Right atrium auricular region (tissue), 2 donors: ENCODE results near the gene FSD1. TPM values are rescaled to one million over a fixed set of nuclear protein-coding genes. Genes with fewer than 3 reads are reported as not detected.

Experiments used
- DNase-seq: peaks from one replicate; pipeline ENCODE4 v3.0.0-alpha.2; 2019; ENCODE audit warnings: low spot score
- H3K27ac ChIP-seq, 2 donors: fragments of 200-600 bp; sonication (generic); 1 replicate in 1 of 2; 2 replicates in 1 of 2; pipeline ENCODE4 v1.5.1; 2016 to 2019
- H3K27me3 ChIP-seq, 2 donors: fragments of 200-600 bp; sonication (generic); one replicate each; pipeline versions ENCODE4 v1.5.1 to v1.6.0; 2017 to 2019
- H3K36me3 ChIP-seq: fragments of 200-600 bp; sonication (generic); one replicate; pipeline ENCODE4 v1.5.1; 2016
- H3K4me1 ChIP-seq, 2 donors: fragments of 200-600 bp; sonication (generic); one replicate each; pipeline versions ENCODE4 v1.5.1 to v1.6.0; 2017 to 2019
- H3K4me3 ChIP-seq, 2 donors: fragments of 200-600 bp; sonication (generic); 1 replicate in 1 of 2; 2 replicates in 1 of 2; pipeline ENCODE4 v1.5.1; 2017 to 2019; ENCODE audit warnings: mild to moderate bottlenecking in 1 of 2, moderate library complexity in 1 of 2
- H3K9me3 ChIP-seq, 2 donors: fragments of 200-600 bp; sonication (generic); one replicate each; pipeline ENCODE4 v1.5.1; 2019
- total RNA-seq, 2 donors: library from RNA; depleted of rRNA; stranded (reverse); fragments of >200 nt; gene quantifications; one replicate each; pipeline ENCODE4 v1.1.0, GENCODE V29; 2016
- TF ChIP-seq, protein P1 (sequence below), 2 donors: fragments of 200-600 bp; sonication (generic); IDR thresholded peaks; one replicate each; pipeline ENCODE4 v1.5.1; 2019; ENCODE audit warnings: antibody characterized with exemption in 2 of 2

The FSD1 gene
- total RNA-seq, 2 donors from 2014 or later, result not detected

DNA sequence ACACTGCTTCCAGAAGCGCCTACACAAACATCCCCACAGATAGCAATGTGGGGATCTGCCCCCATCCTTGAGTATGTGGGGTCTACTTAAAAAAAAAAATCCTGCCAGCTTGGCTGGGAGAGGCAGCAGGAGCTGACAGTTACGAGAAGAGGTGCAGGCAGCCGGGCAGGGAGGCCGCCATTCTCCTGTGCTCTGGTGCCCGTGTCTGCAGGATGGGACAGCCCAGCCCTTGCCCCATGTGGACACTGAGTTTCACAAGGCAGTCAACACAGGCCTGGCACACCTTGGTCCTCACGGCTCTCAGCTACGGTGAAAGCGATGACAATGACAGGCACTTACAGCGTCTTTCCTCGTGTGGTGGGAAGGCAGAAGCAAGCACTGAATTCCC, 62.9 kb downstream of the FSD1 start:
- peaks cover 0 to 58% of the 10 kb centered on the region in 2 donors for H3K4me1 ChIP-seq
- no peaks in the 10 kb centered on the region for H3K27me3 ChIP-seq
- no peaks in the 10 kb centered on the region for H3K9me3 ChIP-seq
- H3K4me3 ChIP-seq, result no peak overlapping the region
- no peak for DNase-seq
- H3K36me3 ChIP-seq, result peaks cover 40% of the 10 kb centered on the region
- H3K27ac ChIP-seq, result peak overlapping the region in 1 of 2 donors; percentile 68
- TF ChIP-seq, protein P1, sequence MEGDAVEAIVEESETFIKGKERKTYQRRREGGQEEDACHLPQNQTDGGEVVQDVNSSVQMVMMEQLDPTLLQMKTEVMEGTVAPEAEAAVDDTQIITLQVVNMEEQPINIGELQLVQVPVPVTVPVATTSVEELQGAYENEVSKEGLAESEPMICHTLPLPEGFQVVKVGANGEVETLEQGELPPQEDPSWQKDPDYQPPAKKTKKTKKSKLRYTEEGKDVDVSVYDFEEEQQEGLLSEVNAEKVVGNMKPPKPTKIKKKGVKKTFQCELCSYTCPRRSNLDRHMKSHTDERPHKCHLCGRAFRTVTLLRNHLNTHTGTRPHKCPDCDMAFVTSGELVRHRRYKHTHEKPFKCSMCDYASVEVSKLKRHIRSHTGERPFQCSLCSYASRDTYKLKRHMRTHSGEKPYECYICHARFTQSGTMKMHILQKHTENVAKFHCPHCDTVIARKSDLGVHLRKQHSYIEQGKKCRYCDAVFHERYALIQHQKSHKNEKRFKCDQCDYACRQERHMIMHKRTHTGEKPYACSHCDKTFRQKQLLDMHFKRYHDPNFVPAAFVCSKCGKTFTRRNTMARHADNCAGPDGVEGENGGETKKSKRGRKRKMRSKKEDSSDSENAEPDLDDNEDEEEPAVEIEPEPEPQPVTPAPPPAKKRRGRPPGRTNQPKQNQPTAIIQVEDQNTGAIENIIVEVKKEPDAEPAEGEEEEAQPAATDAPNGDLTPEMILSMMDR (IDR thresholded peaks at IDR 0.05), result no peak

DNA sequence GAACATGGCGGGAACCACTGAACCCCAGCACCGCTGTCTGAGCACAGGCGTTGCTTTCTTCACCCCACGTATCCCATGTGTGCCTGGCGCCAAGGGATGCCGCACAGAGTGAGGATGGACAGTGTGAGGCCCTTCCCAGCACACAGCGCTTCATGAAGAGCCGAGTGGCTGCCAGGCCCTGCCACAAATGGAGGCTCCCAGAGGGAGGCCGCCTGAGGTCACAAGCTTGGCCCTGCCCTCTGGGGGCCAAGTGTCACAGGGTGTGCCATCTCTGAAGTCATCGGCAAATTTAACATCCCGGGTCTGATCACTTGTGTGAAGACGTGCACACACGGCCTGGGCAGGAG, 63.4 kb downstream of the FSD1 start:
- peak overlapping the region; percentile 66 to 68 for H3K27ac ChIP-seq
- H3K27me3 ChIP-seq, result no peaks in the 10 kb centered on the region
- H3K9me3 ChIP-seq, result no peaks in the 10 kb centered on the region
- TF ChIP-seq, protein P1 (IDR thresholded peaks at IDR 0.05), result no peak
- H3K4me1 ChIP-seq, result peaks cover 0 to 62% of the 10 kb centered on the region in 2 donors
- peaks cover 36% of the 10 kb centered on the region for H3K36me3 ChIP-seq
- no peak for DNase-seq
- no peak overlapping the region for H3K4me3 ChIP-seq

DNA sequence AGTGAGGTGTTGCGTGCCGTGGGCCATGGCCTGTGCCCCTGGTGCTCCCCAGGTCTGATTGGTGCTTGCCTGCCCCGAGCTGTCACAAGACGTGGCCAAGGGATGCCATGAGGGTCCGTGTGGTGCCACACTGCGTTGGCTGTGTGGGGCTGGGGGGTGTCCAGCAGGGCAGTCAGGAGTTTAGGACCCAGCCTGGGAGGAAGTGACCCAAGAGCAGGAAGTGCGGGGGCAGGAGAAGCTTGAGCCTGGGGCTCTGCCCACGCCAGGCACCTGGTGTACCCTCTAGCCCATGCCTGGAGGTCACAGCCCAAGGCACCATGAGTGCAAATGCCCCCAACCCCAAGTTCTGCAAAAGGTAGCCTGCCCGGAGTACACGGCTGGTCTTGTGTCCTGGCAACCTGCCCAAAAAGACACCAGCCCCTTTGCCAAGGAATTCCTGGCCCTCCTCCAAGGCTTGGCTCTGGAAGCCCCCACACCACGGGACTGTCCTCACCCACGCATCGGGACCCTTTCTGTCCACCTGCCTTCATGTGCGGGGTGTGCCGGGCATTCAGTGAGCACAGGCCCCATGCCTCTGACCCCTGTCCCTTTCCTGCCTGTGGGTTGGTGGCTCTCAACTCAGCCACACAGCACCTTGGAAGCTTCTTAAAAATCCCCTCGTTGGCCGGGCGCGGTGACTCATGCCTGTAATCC, 63.9 kb downstream of the FSD1 start:
- Histone ChIP-seq H3K9me3 (no peaks in the 10 kb centered on the region), H3K27ac (peak overlapping the region; percentile 66 to 68), H3K4me3 (no peak overlapping the region), H3K36me3 (peaks cover 31% of the 10 kb centered on the region), H3K27me3 (no peaks in the 10 kb centered on the region), H3K4me1 (peaks cover 0 to 67% of the 10 kb centered on the region in 2 donors)
- TF ChIP-seq, protein P1 (IDR thresholded peaks at IDR 0.05), result no peak
- DNase-seq, result no peak

DNA sequence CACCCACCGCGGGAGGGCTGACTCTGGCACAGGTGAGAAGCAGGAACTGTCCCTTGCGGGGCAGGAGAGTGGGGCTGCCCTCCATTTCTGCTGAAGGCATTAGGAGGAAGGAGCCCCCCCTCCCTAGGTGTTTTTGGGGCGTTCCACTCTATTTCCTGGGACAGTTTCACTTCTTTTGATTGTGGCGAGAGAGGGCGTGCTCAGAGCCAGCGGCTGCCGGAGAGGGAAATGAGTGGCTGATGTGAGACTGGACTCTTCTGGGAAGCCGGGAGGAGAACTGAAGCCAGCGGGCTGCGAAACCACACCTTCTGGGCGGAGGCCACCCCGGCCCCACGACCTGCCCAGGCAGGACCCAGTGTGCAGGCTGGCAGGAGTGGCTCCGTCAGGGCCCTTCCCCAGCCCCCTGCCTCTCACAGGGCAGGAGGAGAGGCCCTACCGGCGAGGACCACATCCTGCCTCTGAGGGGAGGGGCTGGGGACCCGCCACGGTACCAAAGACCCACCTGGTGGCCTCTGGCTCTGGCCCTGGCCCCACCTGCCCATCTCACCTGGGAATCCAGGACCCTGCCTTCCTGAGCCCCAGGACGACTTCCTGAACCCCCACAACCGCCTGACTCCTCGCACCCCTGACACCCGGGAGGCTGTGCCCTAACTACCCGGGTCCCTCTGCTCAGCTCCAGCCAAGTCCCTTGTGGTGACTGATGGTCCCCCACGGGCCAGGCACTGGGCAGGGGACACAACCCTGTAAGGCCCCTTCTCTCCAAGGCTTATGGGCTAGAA, 64.9 kb downstream of the FSD1 start:
- Histone ChIP-seq H3K4me1 (peaks cover 0 to 77% of the 10 kb centered on the region in 2 donors), H3K4me3 (peak overlapping the region in 1 of 2 donors; percentile 29), H3K9me3 (no peaks in the 10 kb centered on the region), H3K36me3 (peaks cover 21% of the 10 kb centered on the region), H3K27me3 (no peaks in the 10 kb centered on the region), H3K27ac (peak overlapping the region; percentile 66 to 68)
- DNase-seq, result no peak
- TF ChIP-seq, protein P1 (IDR thresholded peaks at IDR 0.05), result no peak

DNA sequence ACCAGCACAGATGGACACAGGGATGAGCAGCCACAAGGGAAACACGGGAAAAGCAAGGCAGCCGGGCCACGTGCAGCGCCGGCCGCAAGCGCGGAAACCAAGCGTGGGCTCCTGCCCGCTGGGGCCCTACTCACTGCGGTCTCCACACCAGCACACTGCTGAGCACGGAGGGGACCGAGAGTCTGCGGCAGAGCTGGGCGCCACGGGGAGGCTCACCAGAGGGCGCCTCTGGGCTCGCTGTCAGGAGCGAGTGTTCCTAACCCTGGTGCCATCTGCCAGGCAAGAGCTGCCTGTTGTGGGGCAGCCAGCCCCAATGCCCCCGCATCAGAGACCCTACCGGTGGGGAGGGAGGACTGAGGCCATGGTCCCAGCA, 65.5 kb downstream of the FSD1 start:
- H3K4me1 ChIP-seq, result peaks cover 0 to 83% of the 10 kb centered on the region in 2 donors
- no peaks in the 10 kb centered on the region for H3K9me3 ChIP-seq
- H3K4me3 ChIP-seq, result peak overlapping the region in 1 of 2 donors; percentile 29
- peak overlapping the region; percentile 66 to 68 for H3K27ac ChIP-seq
- no peak for DNase-seq
- TF ChIP-seq, protein P1 (IDR thresholded peaks at IDR 0.05), result peak; percentile 23 to 69
- no peaks in the 10 kb centered on the region for H3K27me3 ChIP-seq
- peaks cover 16% of the 10 kb centered on the region for H3K36me3 ChIP-seq
